Globus pallidus (tissue), 1 donor: Measurements from ENCODE around the gene ARHGAP44.

Experiments used
- DNase-seq: peaks from one replicate; pipeline ENCODE4 v3.0.0-alpha.2; 2015; ENCODE audit warnings: low spot score

The ARHGAP44 gene

GRCh38 chr17:12789481-12790248 lies at the start of gene ARHGAP44:
Gene ARHGAP44 (plus strand): TSS chr17:12789498. CDS start chr17:12789839, 341 bp downstream.
- peak; percentile 27 for DNase-seq

- no peak for DNase-seq
These were observed 49.8 kb upstream of the ARHGAP44 start for GRCh38 chr17:12739500-12739899.

- DNase-seq = no peak
These were observed 46.3 kb upstream of the ARHGAP44 start for GRCh38 chr17:12743046-12743445.

GRCh38 chr17:12744298-12744697 lies 45.0 kb upstream of the ARHGAP44 start:
- no peak for DNase-seq

GRCh38 chr17:12744786-12745185 lies 44.5 kb upstream of the ARHGAP44 start:
- DNase-seq = no peak

- DNase-seq = no peak
These were observed 43.8 kb upstream of the ARHGAP44 start for GRCh38 chr17:12745486-12745885.

- DNase-seq = no peak
These were observed 32.5 kb upstream of the ARHGAP44 start for GRCh38 chr17:12756786-12757185.

GRCh38 chr17:12759090-12759489 lies 30.2 kb upstream of the ARHGAP44 start:
- no peak for DNase-seq

GRCh38 chr17:12765548-12765947 lies 23.8 kb upstream of the ARHGAP44 start:
- DNase-seq = no peak

- no peak for DNase-seq
These were observed 21.0 kb upstream of the ARHGAP44 start for GRCh38 chr17:12768255-12768654.

- DNase-seq = no peak
These were observed 19.3 kb upstream of the ARHGAP44 start for GRCh38 chr17:12769981-12770380.

- no peak for DNase-seq
These were observed 16.1 kb upstream of the ARHGAP44 start for GRCh38 chr17:12773153-12773552.

GRCh38 chr17:12789075-12789480 lies 220 bp upstream of the ARHGAP44 start:
- no peak for DNase-seq

GRCh38 chr17:12790249-12791106 lies 1.2 kb downstream of the ARHGAP44 start:
- DNase-seq = no peak

- DNase-seq = no peak
These were observed 5.7 kb downstream of the ARHGAP44 start for GRCh38 chr17:12794919-12795532.

- no peak for DNase-seq
These were observed 11.6 kb downstream of the ARHGAP44 start for GRCh38 chr17:12800855-12801365.

- no peak for DNase-seq
These were observed 17.3 kb downstream of the ARHGAP44 start for GRCh38 chr17:12806630-12807029.

GRCh38 chr17:12808723-12809122 lies 19.4 kb downstream of the ARHGAP44 start:
- no peak for DNase-seq

- no peak for DNase-seq
These were observed 23.6 kb downstream of the ARHGAP44 start for GRCh38 chr17:12812877-12813276.

- DNase-seq = no peak
These were observed 24.4 kb downstream of the ARHGAP44 start for GRCh38 chr17:12813664-12814063.

- no peak for DNase-seq
These were observed 25.4 kb downstream of the ARHGAP44 start for GRCh38 chr17:12814718-12815117.

GRCh38 chr17:12815642-12816141 lies 26.4 kb downstream of the ARHGAP44 start:
- no peak for DNase-seq
